GM12875 (cell line): ENCODE results near the gene SCAMP2.

Source experiments
- H3K4me3 ChIP-seq: one replicate; pipeline ENCODE4 v1.5.1; 2011; ENCODE audit warnings: low read depth, low read length, control low read depth
- CTCF ChIP-seq: IDR thresholded peaks from 2 replicates; pipeline ENCODE4 v1.5.1; 2011; ENCODE audit warnings: low read depth, mild to moderate bottlenecking, control low read depth, inconsistent platforms, low read length, moderate library complexity, borderline replicate concordance; ENCODE audit not compliant: insufficient read depth

Gene SCAMP2

GRCh38 chr15:74826364-74826819 lies 46.8 kb downstream of the SCAMP2 start, which contains the start of gene CPLX3:
TSS of gene CPLX3 (plus strand) at chr15:74826627. CDS start at chr15:74826704, 77 bp downstream.
- no peak within 1 kb of the TSS for H3K4me3 ChIP-seq

GRCh38 chr15:74825866-74826265 lies 47.3 kb downstream of the SCAMP2 start:
- no peak for TF ChIP-seq CTCF
- no peak overlapping the region for H3K4me3 ChIP-seq

More at GRCh38 chr15:74826364-74826819, 46.8 kb downstream of the SCAMP2 start, which contains the start of gene CPLX3:
- no peak for TF ChIP-seq CTCF

- no peak overlapping the region for H3K4me3 ChIP-seq
- TF ChIP-seq CTCF, result no peak
Observed at GRCh38 chr15:74824976-74825375, 48.2 kb downstream of the SCAMP2 start.

- H3K4me3 ChIP-seq, result no peak overlapping the region
- TF ChIP-seq CTCF, result no peak
Observed at GRCh38 chr15:74823324-74823723, 49.8 kb downstream of the SCAMP2 start.

- TF ChIP-seq CTCF, result no peak
- H3K4me3 ChIP-seq, result no peak overlapping the region
Observed at GRCh38 chr15:74822233-74822632, 50.9 kb downstream of the SCAMP2 start.

- no peak overlapping the region for H3K4me3 ChIP-seq
- TF ChIP-seq CTCF, result no peak
Observed at GRCh38 chr15:74821790-74822158, 51.4 kb downstream of the SCAMP2 start.

- H3K4me3 ChIP-seq, result no peak overlapping the region
- no peak for TF ChIP-seq CTCF
Observed at GRCh38 chr15:74821091-74821789, 51.9 kb downstream of the SCAMP2 start.
